IPS-11a (cell line): Measurements from ENCODE around the gene ARMH1.
"Not testable (repeated sequence)": the region's sequence is repeated elsewhere in the genome, so short reads cannot be mapped to it uniquely, and the experiment has no call there.

Experiments used
- H3K4me3 ChIP-seq: one replicate; pipeline ENCODE4 v1.5.1; 2013; ENCODE audit warnings: low read depth, low read length, control low read depth

The ARMH1 gene

GRCh38 chr1:44693900-44694299 lies 19.4 kb downstream of the ARMH1 start:
- H3K4me3 ChIP-seq: no peak overlapping the region

DNA sequence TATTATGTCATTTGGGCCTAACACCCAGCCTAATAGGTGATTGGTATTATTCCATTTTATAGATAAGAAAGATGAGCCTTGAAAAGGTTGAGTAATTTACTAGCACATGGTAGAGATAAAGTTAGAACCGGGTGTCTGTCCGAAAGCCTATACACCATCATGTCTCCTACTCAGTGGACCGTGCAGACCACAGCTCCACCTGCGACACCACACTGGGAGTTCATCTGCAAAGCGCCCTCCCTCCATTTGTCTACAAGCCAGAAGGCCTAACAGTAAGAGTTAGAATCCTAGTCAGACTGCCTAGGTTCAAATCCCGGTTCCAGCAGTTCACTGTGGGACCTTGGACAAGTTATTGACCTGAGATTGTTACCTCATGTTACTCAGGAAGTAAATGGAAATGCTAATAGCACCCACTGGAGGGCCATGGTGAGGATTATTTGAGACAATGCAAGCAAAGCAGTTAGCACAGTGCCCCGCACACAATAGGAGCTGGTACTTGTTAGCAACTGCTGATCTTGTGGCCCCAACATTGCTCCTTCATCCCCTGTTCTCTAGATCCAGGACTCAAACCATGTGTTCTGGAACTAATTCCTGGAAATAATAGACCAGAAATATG lies 20.5 kb downstream of the ARMH1 start:
- H3K4me3 ChIP-seq: no peak overlapping the region

DNA sequence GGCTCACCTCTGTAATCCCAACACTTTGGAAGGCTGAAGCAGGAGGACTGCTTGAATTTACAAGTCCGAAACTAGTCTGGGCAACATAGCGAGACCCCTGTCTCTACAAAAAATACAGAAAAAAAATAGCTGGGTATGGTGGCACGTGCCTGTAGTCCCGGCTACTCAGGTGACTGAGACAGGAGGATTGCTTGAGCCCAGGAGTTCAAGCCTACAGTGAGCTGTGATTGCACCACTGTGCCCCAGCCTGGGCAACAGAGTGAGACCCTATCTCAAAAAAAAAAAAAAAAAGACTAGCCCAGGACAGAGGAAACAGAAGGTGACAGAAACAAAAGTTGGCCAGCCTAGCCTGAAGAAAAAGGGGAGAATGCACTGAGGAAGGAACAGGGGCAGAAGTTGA lies 21.2 kb downstream of the ARMH1 start:
- H3K4me3 ChIP-seq: no peak overlapping the region

DNA sequence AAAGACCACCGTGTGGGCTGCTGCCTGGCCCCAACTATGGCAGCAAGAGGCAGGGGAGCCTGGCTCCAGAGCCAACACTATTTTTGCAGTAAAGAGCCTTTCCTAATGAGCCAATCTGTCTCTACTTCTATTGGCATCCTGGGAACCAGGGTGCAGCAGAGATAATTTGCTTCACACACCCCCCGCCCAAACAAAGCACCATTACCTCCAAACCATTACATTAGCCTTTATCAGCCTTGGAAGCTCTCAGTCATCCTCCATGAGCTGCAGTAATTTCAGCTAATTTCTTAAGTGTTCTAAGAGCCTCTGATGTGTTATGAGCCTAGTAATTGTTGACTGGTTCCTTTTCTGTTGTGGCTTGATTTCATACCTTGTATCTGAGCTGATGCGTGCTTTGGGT lies 21.6 kb downstream of the ARMH1 start:
- H3K4me3 ChIP-seq: no peak overlapping the region

DNA sequence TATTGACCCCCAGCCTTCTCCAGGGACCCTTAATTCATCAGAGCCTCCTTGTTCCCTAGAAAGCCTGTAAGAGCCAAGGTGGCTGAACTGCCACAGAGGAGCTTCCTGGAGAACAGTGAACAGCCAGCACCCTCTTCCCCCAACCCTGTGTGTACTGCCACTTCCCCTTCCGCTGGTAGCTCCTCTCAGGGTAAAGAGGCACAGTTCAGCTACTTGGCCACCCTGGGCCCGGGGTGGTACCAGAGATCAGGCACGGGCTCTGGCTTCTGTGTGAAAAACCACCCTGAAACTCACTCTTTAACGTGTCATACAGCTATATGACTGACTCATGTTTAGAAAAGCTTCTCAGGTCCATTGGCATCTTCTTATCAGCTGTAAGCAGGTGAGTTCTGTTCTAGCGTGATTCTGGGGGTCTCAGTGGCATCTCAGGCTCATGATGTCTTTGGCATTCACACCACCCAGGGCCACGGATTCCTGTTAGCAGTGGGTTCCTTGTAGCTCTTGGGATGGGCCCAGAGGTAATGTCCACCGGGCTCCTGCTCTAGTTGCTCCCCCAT lies 22.4 kb downstream of the ARMH1 start:
- H3K4me3 ChIP-seq: no peak overlapping the region

DNA sequence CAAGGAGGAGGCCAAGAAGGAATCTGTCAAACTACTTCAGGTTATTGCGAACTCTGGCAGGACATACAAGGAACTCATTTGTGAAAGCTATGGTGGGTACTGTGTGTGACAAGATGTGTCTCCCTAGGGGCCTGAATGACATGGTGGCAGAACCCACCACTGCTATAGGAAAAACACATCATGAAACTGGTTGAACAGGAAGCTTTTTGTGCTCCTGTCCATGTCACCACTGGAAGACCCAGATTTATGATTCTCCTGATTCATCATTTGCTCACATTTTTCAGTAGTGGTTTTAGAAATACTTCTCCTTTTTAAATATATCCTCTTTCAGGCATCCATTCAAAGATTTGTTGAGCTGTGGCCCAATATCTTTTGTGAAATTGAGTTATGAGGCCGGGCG lies 23.6 kb downstream of the ARMH1 start:
- no peak overlapping the region for H3K4me3 ChIP-seq

GRCh38 chr1:44699375-44699774 lies 24.9 kb downstream of the ARMH1 start:
- not testable (repeated sequence) for H3K4me3 ChIP-seq

DNA sequence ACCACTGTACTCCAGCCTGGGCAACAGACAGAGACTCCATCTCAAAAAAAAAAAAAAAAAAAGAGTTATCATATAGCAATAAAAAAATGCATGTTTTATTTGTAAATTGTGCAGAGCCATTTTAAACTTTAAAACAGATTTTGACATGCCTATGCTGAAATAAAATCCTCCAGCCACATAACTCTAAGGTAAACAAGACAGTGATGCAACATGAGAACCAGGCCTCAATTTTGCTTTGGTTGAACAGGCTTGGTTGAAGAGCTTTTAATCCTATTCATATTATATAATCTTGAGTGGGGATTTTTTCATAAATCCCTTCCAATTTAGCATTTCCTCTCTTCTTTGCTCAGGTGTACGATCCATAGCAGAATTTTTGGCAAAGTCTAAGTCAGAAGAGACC lies 26.1 kb downstream of the ARMH1 start:
- no peak overlapping the region for H3K4me3 ChIP-seq

GRCh38 chr1:44701141-44701573 lies 26.6 kb downstream of the ARMH1 start:
- H3K4me3 ChIP-seq: no peak overlapping the region

GRCh38 chr1:44705470-44705869 lies 31.0 kb downstream of the ARMH1 start:
- H3K4me3 ChIP-seq: no peak overlapping the region

GRCh38 chr1:44705938-44706337 lies 31.4 kb downstream of the ARMH1 start:
- no peak overlapping the region for H3K4me3 ChIP-seq

- no peak overlapping the region for H3K4me3 ChIP-seq
Observed at GRCh38 chr1:44707112-44707881, 32.8 kb downstream of the ARMH1 start.

DNA sequence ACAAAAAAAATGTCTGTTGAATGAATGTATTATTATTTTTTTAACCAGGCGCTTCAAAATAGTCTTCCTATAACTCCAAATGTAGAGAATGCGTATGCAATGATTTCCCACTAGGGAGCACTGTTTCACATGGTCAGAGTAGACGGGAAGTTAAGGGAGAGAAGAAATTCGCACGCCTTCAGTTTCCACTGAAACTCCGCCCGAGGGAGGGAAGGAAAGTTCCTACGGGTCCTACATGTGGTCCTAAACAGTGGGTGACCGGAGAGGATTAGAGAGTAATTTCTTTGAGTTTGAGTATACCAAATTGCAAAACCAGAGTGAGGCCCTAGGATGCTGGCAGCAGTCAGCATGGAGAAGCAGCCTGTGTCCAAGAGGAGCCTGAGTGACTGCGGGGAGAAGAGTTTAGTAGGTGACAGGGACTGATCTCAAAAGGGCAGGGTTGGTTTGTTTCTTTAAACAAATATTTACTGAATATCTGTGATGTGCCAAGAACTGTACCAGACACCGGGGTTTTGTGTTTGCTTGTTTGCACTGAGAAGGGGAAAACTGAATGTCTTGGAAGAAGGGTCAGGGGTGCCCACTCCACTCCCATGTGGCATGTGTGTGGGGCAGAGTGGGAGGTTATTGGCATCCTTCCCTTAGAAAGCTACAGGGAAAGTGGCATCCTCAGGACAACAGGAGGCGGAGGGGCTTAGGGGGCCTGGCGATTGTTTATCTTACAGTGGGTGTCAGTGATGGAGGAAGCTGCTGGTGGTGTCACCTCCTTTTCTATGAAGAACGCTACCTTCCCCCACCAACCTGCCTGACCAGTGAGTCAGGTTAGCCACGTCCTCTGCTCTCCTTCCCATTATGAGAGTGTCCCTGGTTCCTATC lies 33.7 kb downstream of the ARMH1 start:
- H3K4me3 ChIP-seq: no peak overlapping the region

DNA sequence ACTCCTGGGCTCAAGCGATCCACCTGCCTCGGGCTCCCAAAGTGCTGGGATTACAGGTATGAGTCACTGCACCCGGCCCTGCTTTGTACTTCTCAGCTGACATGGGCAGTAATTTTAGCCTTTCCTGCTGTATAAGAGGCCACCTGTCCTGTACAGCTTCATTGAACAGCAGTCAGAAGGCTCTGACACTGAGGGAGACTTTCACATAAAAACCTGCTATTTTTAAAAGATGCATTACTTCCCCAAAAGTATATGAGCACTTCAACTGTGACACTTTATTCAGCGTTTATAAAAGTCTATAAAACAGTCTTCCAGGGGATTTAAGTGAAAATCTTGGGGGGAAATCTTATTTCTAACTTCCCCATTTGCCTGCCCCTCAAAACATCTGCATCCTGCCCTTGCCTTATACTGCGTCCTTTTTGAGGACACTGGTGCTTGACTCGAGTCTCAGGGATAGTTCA lies 38.8 kb downstream of the ARMH1 start:
- H3K4me3 ChIP-seq: no peak overlapping the region

- H3K4me3 ChIP-seq: no peak overlapping the region
Observed at GRCh38 chr1:44714532-44714931, 40.0 kb downstream of the ARMH1 start.

DNA sequence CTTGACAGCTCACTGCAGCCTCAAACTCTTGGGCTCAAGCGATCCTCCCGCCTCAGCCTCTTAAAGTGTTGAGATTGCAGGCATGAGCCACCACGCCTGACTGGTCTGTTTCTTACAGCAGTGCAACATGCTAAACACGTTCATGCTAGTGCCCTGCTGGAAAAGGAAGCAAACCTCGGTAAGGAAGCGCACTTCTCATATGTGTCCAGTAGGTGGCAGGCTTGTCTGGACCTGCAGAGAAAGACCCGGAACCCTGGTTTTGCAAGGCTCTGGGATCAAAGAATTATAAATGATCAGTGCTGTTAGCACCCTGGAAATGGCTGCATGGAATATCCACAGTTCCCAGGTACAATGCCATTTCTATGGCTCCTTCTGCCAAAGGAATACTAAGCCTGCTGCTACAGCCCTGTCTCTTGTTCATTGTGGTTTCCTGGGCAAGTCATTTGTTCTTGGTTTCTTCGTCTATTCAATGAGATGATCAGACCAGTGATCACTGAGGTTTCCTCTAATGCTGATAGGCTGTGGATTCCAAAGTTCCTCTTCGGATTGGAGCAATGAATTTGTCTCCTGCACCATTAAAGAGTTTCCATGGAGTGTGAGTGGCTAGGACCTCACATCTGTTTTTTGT lies 40.5 kb downstream of the ARMH1 start:
- H3K4me3 ChIP-seq: no peak overlapping the region

GRCh38 chr1:44717156-44717555 lies 42.6 kb downstream of the ARMH1 start:
- H3K4me3 ChIP-seq: no peak overlapping the region

DNA sequence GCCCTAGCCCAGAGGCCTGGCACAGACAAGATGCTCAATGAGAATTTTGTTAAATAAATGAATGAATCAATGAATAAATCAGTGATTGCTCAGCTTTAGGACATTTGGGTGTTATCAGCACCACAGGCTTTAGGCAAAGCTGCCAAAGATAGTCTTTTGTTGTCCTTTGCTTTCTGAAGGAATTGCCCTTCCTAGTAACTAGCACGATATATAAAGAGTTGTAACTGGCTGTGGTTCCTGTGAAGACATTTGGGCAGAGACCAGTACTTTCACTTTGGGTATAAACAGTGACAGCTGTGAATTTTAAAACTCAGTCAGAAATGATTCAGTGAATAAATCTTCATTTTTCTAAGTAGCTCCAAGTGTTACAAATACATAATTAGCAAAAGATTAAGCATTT lies 43.1 kb downstream of the ARMH1 start:
- H3K4me3 ChIP-seq: no peak overlapping the region

GRCh38 chr1:44718091-44718490 lies 43.6 kb downstream of the ARMH1 start:
- H3K4me3 ChIP-seq: no peak overlapping the region

DNA sequence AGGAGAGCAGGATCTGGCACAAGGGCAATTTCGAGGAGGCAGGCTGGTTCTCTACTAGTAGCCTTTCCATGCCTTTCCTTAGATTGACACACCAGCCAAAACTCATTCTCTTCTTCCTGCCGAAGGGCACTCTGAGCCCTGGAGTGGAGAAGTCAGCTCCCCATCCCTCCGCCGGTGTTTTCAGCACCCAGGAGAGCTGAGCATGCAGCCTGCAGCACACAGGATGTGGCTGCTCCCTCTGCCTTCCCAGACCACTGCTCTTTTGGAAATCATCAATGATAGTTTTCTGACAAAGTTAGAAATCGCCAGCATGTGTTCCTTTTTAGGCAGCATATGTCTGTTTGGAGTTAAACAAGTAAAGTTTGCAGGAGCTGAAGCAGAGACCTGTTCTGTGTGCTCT lies 44.8 kb downstream of the ARMH1 start:
- H3K4me3 ChIP-seq: no peak overlapping the region

- H3K4me3 ChIP-seq: no peak overlapping the region
Observed at GRCh38 chr1:44720281-44720680, 45.8 kb downstream of the ARMH1 start.
